Endothelial cell of umbilical vein (primary cell): ENCODE measurements around the gene DPYD.

ENCODE experiments used
- EZH2 ChIP-seq: IDR thresholded peaks from 2 replicates; pipeline ENCODE4 v1.6.1; 2012; ENCODE audit warnings: borderline replicate concordance, low read depth, mild to moderate bottlenecking, moderate library complexity, low read length, inconsistent platforms; ENCODE audit not compliant: severe bottlenecking
- POLR2A ChIP-seq: IDR thresholded peaks from 2 replicates; pipeline ENCODE4 v1.6.1; 2012; ENCODE audit warnings: low read depth, mild to moderate bottlenecking, control low read depth, low read length
- TF ChIP-seq, protein P1 (sequence below), 2 donors: IDR thresholded peaks; 1 replicate in 1 of 2; 2 replicates in 1 of 2; pipeline ENCODE4 v1.5.1; 2011; ENCODE audit warnings: low read length in 2 of 2, mild to moderate bottlenecking in 2 of 2, moderate library complexity in 2 of 2, control low read depth in 1 of 2, inconsistent platforms in 1 of 2, low read depth in 1 of 2; ENCODE audit not compliant: insufficient read depth in 1 of 2; ENCODE audit errors: extremely low read depth in 1 of 2
- TF ChIP-seq, protein P2 (sequence below): IDR thresholded peaks from 2 replicates; pipeline ENCODE4 v1.6.1; 2011; ENCODE audit not compliant: insufficient read depth, insufficient read length

DNA sequence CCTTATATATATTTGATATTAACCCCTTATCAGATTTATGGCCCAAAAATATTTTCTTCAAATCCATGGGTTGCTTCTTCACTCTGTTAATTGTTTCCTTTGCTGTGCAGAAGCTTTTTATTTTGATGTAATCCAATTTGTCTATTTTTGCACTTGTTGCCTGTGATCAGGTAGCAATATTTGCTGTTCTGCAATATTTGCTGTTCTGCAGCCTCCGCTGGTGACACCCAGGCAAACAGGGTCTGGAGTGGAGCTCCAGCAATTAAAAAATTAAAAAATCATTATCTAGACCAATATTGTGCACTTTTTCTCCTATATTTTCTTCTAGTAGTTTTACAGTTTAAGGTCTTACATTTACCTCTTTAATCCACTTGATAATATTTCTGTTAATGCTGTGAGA lies 564.5 kb downstream of the DPYD start:
- TF ChIP-seq, protein P1, sequence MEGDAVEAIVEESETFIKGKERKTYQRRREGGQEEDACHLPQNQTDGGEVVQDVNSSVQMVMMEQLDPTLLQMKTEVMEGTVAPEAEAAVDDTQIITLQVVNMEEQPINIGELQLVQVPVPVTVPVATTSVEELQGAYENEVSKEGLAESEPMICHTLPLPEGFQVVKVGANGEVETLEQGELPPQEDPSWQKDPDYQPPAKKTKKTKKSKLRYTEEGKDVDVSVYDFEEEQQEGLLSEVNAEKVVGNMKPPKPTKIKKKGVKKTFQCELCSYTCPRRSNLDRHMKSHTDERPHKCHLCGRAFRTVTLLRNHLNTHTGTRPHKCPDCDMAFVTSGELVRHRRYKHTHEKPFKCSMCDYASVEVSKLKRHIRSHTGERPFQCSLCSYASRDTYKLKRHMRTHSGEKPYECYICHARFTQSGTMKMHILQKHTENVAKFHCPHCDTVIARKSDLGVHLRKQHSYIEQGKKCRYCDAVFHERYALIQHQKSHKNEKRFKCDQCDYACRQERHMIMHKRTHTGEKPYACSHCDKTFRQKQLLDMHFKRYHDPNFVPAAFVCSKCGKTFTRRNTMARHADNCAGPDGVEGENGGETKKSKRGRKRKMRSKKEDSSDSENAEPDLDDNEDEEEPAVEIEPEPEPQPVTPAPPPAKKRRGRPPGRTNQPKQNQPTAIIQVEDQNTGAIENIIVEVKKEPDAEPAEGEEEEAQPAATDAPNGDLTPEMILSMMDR (IDR thresholded peaks at IDR 0.05; ENCODE audit: extremely low read depth in 1 of 2, insufficient read depth in 1 of 2, low read depth in 1 of 2, low read length in 2 of 2), result no peak
- TF ChIP-seq POLR2A (no peak), EZH2 (no peak)
- TF ChIP-seq, protein P2, sequence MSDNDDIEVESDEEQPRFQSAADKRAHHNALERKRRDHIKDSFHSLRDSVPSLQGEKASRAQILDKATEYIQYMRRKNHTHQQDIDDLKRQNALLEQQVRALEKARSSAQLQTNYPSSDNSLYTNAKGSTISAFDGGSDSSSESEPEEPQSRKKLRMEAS, result no peak
